GM21737 (cell line): Measurements from ENCODE around the gene ATPAF1.
"Not testable (repeated sequence)": the region's sequence is repeated elsewhere in the genome, so short reads cannot be mapped to it uniquely, and the experiment has no call there.

Experiments
- ATAC-seq: cut with Tn5 transposase; IDR thresholded peaks from one replicate; pipeline ENCODE4 v1.9.1; 2021; ENCODE audit warnings: mild to moderate bottlenecking, moderate library complexity; ENCODE audit not compliant: unreplicated experiment

ATPAF1 gene

GRCh38 chr1:46682064-46682463 lies 13.9 kb upstream of the ATPAF1 start:
- no peak for ATAC-seq

GRCh38 chr1:46681333-46682034 lies 13.3 kb upstream of the ATPAF1 start:
- ATAC-seq, result no peak

GRCh38 chr1:46679789-46680573 lies 11.8 kb upstream of the ATPAF1 start:
- no peak for ATAC-seq

GRCh38 chr1:46677339-46677738 lies 9.2 kb upstream of the ATPAF1 start:
- ATAC-seq, result no peak

- no peak for ATAC-seq
Observed at GRCh38 chr1:46676531-46676930, 8.4 kb upstream of the ATPAF1 start.

GRCh38 chr1:46675549-46676314 lies 7.6 kb upstream of the ATPAF1 start:
- ATAC-seq, result peak; percentile 75

- no peak for ATAC-seq
Observed at GRCh38 chr1:46673749-46674182, 5.6 kb upstream of the ATPAF1 start.

- ATAC-seq, result no peak
Observed at GRCh38 chr1:46672696-46673095, 4.5 kb upstream of the ATPAF1 start.

GRCh38 chr1:46671554-46671953 lies 3.4 kb upstream of the ATPAF1 start, which contains the start of gene TEX38:
Gene TEX38 (plus strand): TSS chr1:46671854. CDS start chr1:46671935, 81 bp downstream.
- no peak for ATAC-seq

GRCh38 chr1:46670134-46670533 lies 2.0 kb upstream of the ATPAF1 start:
- no peak for ATAC-seq

- ATAC-seq, result no peak
Observed at GRCh38 chr1:46665983-46666382, 2.2 kb downstream of the ATPAF1 start.

- ATAC-seq, result not testable (repeated sequence)
Observed at GRCh38 chr1:46662919-46663318, 5.2 kb downstream of the ATPAF1 start.

- peak; percentile 62 for ATAC-seq
Observed at GRCh38 chr1:46660116-46660515, 8.0 kb downstream of the ATPAF1 start.

GRCh38 chr1:46659307-46659870 lies 8.8 kb downstream of the ATPAF1 start:
- ATAC-seq, result no peak

GRCh38 chr1:46657775-46658174 lies 10.4 kb downstream of the ATPAF1 start:
- no peak for ATAC-seq

- no peak for ATAC-seq
Observed at GRCh38 chr1:46656643-46657042, 11.5 kb downstream of the ATPAF1 start.

GRCh38 chr1:46655848-46656247 lies 12.3 kb downstream of the ATPAF1 start:
- ATAC-seq, result no peak

GRCh38 chr1:46654698-46655097 lies 13.5 kb downstream of the ATPAF1 start:
- ATAC-seq, result not testable (repeated sequence)

GRCh38 chr1:46654012-46654411 lies 14.2 kb downstream of the ATPAF1 start:
- ATAC-seq, result no peak

- ATAC-seq, result no peak
Observed at GRCh38 chr1:46653405-46653958, 14.7 kb downstream of the ATPAF1 start.
